Fibroblast of skin of right biceps (primary cell): ENCODE measurements around the gene METTL26.

Experiments
- DNase-seq: peaks from one replicate; pipeline ENCODE4 v3.0.0-alpha.2; 2013

The METTL26 gene

GRCh38 chr16:674968-675883 is 39.1 kb upstream of the METTL26 start, which contains the start of gene RHBDL1:
RHBDL1 (plus strand) TSS chr16:675671; CDS start chr16:675791, 120 bp downstream.
- peak; percentile 49 for DNase-seq

DNA sequence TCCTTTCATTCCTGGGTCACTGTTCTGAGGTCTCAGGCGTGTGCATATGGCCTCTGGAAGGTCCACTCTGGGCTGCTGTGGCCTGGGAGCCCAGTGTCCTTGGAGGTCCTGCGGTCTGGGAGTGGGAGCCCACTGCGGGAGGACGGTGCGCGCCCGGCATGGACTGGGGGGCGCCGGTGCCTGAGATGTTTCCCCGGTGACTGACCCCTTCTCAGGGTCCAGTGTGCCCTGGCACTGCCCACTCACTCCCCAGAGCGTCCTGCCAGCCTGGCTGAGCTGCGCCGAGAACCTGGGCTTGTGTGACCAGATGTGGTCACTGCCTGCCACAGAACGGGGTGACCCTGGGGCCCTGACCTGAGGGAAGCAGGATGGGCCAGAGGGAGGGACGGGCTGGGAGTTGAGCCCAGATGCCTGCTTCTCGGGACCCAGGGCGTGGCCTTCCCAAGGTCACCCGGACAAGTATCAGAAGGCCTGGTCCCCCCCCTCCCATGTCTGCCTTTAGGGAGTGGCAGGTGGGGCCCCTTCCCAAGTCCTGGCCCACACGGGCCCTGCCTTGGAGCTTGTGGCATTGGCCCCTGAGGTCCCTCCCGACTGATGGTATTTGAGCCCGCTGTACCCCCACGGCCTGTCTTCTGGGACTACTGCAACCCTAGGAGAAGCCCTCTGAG is 38.2 kb upstream of the METTL26 start:
- no peak for DNase-seq

GRCh38 chr16:673399-673991 is 37.4 kb upstream of the METTL26 start:
- no peak for DNase-seq

DNA sequence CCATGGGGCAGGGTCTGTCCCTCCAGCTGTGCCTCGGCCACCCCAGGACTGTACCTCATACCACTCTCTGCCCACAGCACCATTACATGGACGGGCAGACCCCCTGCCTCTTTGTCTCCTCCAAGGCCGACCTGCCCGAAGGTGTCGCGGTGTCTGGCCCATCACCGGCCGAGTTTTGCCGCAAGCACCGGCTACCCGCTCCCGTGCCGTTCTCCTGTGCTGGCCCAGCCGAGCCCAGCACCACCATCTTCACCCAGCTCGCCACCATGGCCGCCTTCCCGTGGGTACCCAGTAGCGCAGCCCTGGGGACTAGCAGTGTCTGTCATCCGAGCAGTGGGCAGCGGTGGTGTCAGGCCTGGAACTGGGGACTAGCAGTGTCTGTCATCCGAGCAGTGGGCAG is 36.7 kb upstream of the METTL26 start:
- no peak for DNase-seq

GRCh38 chr16:672371-672770 is 36.3 kb upstream of the METTL26 start:
- DNase-seq: no peak

DNA sequence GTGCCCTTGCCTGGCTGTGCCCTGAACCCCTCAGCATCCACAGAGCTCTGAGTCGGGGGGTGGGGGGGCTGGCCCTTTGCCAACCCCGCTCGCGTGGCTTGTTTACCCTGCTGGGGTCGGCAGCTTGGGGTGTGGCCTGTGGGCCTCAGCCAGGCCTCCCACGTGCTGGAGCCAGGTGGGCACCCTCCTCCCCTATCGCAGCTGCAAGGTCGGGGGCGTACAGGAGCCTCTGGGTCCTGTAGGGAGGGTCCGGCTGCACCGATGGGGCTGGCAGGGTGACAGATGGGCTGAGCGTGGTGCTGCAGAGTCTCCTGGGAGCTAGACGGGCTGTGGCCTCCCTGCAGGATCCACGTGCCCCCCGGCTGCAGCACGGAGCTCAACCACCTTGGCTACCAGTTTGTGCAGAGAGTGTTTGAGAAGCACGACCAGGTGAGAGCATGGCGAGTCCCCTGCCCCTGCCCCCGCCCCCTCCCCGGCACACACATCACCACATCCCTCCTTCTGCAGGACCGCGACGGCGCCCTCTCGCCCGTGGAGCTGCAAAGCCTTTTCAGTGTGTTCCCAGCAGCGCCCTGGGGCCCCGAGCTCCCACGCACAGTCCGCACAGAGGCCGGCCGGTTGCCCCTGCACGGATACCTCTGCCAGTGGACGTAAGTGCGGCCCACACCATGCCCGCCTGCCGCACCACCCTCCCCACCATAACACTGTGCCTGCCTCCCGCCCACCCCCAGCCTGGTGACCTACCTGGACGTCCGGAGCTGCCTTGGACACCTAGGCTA is 35.4 kb upstream of the METTL26 start:
- no peak for DNase-seq

- no peak for DNase-seq
Measured at GRCh38 chr16:670485-671352, 34.6 kb upstream of the METTL26 start.

DNA sequence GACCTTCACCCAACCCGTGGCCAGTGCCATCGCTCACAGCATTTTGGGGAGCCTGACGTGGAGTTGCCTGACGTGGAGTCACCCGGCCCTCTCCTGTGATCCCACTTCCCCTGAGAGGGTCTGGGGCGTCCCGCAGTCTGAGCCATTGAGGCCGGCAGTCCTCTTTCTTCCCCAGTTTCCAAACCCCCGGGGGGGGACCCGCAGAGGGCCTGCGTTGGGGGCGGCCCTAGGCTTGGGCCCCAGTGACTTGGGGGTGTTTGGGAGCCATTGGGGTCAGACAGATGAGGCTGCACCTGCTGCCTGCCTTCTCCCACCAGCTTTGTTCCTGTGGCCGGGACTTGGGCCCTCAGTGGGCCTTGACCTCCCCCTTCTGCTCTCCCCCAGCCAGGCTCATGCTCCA is 33.6 kb upstream of the METTL26 start:
- no peak for DNase-seq

GRCh38 chr16:668519-669171 is 32.5 kb upstream of the METTL26 start:
- no peak for DNase-seq

GRCh38 chr16:667780-668518 is 31.8 kb upstream of the METTL26 start, which contains the start of gene RHOT2:
RHOT2 (plus strand) TSS chr16:668132; CDS start chr16:668200, 68 bp downstream.
- peak; percentile 90 for DNase-seq

GRCh38 chr16:667113-667779 is 31.1 kb upstream of the METTL26 start:
- no peak for DNase-seq

DNA sequence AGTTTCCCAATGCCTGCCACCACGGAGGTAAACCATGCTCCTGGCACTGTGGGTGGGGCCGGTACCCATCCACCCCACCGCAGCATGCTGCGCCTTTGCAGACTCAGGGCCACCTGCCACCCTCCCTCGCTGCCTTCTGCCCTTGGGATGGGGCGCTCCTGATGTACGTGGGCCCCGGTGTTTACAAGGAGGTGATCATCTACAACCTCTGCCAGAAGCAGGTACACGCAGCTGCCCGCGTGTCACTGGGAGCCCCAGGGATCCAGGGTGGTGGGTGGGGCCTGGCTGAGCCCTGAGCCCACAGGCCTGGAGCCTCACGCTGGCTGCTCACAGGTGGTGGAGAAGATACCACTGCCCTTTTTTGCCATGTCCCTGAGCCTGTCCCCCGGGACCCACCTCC is 30.5 kb upstream of the METTL26 start:
- DNase-seq: no peak

GRCh38 chr16:662597-662996 is 26.5 kb upstream of the METTL26 start:
- DNase-seq: no peak

DNA sequence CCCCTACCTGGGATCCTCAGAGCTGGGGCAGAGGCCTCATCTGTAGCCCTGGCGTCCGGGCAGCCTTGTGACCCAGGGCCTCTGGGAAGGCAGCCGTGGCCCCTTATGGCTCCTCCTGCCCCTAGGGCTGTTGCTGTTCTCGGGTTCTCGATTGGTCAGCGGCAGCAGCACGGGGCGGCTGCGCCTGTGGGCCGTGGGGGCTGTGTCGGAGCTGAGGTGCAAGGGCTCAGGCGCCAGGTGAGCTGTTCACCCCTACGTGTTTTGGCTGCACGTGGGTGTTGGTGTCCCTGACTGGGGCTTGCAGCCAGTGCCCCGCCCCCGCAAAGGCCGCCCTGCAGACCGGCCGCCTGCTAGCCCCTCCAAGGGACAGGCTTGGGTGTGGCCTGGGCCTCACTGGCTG is 26.0 kb upstream of the METTL26 start:
- no peak for DNase-seq

DNA sequence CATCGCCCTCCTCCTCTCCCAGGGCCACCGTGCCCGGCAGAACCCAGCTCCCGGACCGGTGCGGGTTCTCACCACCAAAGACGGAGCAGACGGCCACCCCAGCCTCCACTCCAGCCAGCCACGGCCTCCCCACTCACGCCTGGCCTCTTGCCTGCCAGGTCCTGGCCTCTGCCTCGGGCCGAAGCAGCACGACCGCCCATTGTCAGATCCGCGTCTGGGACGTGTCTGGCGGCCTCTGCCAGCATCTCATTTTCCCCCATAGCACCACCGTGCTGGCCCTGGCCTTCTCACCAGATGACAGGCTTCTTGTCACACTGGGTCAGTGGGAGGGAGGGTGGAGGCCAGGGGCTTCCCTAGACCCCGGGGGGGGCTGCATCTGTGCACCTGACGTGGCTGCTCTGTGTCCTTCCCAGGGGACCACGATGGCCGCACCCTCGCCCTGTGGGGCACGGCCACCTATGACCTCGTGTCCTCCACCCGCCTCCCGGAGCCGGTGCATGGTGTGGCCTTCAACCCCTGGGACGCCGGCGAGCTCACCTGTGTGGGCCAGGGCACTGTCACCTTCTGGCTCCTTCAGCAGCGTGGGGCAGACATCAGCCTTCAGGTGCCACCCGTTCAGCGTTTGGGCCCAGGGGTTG is 25.2 kb upstream of the METTL26 start:
- DNase-seq: no peak

DNA sequence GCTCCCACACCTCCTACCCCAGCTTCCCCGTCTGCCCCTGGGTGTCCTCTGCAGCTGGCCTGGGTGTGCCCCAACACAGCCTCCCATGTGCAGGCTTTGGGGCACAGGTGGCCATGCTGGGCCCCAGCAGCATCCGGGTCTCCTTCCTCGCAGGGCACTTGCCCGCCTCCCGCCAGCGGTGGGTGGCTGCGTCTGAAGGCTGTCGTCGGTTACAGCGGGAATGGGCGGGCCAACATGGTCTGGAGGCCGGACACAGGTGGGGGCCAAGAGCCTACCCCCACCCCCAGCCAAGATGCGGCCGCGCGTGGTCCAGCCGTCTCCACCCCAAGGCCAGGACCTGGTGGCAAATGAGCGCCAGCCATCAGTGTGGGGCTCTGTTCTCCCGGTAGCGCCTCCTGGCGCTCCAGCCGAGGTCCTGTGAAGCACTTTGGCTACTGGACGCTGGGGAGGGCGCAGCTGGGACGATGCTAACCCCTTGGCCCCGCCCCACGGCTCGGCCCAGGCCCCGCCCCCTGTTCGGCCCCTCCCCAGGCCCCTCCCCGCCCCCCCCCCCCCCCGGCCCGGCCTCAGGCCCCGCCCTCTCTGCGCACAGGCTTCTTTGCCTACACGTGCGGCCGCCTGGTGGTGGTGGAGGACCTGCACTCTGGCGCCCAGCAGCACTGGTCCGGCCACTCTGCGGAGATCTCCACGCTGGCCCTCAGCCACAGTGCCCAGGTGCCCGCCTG is 24.5 kb upstream of the METTL26 start:
- DNase-seq: peak; percentile 77

DNA sequence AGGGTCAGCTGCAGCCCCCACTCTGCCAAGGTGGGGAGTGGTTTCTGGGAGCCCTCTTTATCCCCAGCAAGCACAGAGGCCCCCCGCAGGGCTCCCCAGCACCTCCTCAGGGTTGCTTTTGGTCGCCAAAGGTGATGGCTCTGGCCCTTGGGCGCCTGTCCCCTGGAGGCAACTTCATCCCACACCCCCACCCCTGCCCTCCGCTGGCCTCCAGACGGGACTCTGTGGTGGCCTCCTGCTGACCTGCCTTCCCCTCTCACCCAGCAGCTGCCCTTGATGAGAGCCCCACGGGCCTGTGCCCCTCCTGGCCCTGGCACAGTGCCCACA is 24.0 kb upstream of the METTL26 start:
- DNase-seq: no peak

DNA sequence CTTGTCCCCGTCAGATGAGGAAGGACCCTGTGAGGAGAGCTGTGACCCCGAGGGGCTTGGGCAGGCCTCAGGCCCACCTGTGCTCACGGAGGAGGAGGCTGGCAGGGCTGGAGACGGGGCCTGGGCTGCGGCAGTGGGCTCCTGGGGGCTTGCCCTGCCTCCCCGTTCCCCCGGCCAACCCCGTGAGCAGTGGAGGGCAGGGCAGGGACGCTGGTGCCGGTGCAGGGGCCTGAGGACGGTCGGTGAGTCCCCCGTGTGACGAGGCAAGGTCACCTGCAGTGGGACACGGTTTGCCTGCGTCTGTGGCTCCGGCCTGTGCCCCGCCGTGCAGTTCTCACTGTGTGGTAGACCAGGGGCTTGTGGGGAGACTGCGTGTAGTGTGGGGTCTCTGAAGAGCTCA is 23.5 kb upstream of the METTL26 start:
- no peak for DNase-seq
